GM12878 (cell line): ENCODE measurements around the gene NASP.

Experiments used
- EP300 ChIP-seq, 2 experiments: fragments of 150-350 bp in 1 of 2; IDR thresholded peaks; 2 replicates each; pipeline ENCODE4 v1.6.1; 2011 to 2012; ENCODE audit warnings: low read depth in 2 of 2, low read length in 2 of 2, borderline replicate concordance in 1 of 2, improper control_type of control experiment in 1 of 2, inconsistent platforms in 1 of 2; ENCODE audit not compliant: control insufficient read depth in 1 of 2
- ETV6 ChIP-seq, 2 experiments: fragments of 450-650 bp in 1 of 2; IDR thresholded peaks in 1 of 2; conservative IDR thresholded peaks in 1 of 2; 2 replicates each; pipeline ENCODE4 v1.6.1; 2014; ENCODE audit warnings: antibody characterized with exemption in 1 of 2, borderline replicate concordance in 1 of 2, low read depth in 1 of 2, mild to moderate bottlenecking in 1 of 2, moderate library complexity in 1 of 2
- TCF7 ChIP-seq: IDR thresholded peaks from 2 replicates; pipeline ENCODE4 v1.6.1; 2014; ENCODE audit warnings: antibody characterized with exemption, borderline replicate concordance

DNA sequence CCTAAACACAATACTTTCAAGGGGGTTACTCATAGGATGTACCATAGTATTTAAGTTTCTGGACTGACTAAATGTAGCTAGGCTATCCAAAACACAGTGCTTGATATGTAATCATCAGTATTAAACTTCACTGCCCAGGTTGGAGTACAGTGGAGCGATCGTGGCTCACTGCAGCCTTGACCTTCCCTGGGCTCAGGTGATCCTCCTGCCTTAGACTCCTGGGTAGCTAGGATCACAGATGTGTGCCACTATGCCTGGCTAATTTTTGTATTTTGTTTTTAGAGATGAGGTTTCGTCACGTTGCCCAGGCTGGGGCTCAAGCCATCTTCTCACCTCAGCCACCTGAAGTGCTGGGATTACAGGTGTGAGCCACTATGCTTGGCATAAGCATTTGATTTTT lies 10.6 kb downstream of the NASP start:
- no peak for TF ChIP-seq TCF7
- TF ChIP-seq EP300 (IDR thresholded peaks at IDR 0.05; ENCODE audit: borderline replicate concordance in 1 of 2, control insufficient read depth in 1 of 2, low read depth in 2 of 2, low read length in 2 of 2), result no peak
- no peak for TF ChIP-seq ETV6 (conservative IDR thresholded peaks at IDR 0.05 in 1 of 2, IDR thresholded peaks at IDR 0.05 in 1 of 2; ENCODE audit: borderline replicate concordance in 1 of 2, low read depth in 1 of 2)
